G401 (cell line): Measurements from ENCODE around the gene NCKAP5. TPM values are rescaled to one million over a fixed set of nuclear protein-coding genes. Genes with fewer than 3 reads are reported as not detected.
A peak's percentile ranks its signal among the peaks of the same experiment; 100 is the strongest.

Source experiments
- DNase-seq: peaks from one replicate; pipeline ENCODE4 v3.0.0-alpha.2; 2015; ENCODE audit warnings: low spot score
- in situ Hi-C: cut with HindIII; loops from 2 replicates; pipeline ENCODE4 v1.10.0; 2016; ENCODE audit warnings: low sequenced_read_pairs, mixed read lengths
- total RNA-seq: library from RNA; depleted of rRNA; stranded (reverse); fragments of >200 nt; shearing (Covaris generic); gene quantifications from 2 replicates; pipeline ENCODE4 v1.2.3, GENCODE V29; 2014

Gene NCKAP5
- total RNA-seq, 1 experiment from 2014 or later, result not detected

DNA sequence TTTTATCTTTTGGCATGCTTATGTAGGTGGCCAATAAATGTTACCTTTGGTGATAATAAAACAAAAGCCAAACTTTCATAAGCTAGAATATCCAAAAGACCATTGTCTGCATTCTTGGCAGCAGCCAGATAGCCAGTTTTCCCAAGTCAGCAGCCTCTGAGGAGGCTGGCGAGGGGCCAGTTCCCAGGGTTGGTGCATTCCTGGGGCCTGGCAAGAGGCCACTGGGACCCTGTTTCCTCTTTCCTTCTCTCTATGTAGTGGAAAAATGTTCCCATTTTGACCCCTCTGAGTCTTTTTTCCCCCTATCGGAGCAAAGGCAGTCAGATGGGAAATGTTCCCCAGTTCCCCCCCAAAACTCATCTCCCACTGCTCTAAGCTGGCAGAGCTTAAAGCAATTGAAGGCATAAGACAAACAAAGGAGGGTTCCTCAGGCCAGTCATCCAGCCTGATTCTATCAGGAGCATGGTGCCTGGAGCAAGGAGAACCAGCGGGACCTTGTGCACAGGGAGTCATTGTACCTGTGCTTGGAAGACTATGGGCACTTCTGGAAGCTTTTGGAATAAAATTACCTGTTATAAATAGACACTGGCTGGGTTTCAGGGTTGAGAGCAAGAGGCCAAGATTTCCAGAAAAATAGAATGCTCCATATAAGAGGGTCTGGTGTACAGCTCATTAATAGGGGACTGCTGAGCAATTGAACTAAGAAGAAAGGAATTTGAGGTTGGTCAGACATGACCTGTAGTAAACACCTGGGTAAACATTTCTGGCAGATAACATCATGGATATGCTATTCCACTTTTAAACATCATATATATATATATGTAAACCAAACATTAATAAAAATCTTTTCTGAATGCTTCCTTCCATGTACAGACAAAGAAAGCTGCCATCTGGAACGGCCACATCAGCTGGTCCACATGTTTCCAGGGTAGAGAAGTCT, 63.4 kb downstream of the NCKAP5 start:
- in situ Hi-C loops, result no loop called here
- DNase-seq, result peak; percentile 32

DNA sequence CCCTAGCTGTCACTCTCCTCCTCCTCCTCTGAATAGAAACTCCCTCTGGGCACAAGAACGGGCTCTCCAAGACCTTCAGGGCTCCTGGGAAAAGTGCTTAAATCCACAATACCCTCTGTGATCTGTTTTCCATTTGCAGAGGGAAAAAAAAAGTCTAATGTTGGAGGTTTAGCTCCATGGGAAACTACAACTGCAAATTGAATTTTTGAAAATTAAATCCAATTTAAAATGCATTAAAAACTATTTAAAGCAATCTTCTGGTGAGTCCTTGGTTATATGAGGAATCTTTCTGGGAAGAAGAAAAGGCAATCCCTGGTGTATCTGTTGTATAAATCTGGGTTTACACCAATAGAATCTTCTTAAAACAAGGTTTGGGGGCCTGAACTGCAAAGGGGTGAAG, 64.3 kb downstream of the NCKAP5 start:
- in situ Hi-C loops, result no loop called here
- DNase-seq, result no peak

DNA sequence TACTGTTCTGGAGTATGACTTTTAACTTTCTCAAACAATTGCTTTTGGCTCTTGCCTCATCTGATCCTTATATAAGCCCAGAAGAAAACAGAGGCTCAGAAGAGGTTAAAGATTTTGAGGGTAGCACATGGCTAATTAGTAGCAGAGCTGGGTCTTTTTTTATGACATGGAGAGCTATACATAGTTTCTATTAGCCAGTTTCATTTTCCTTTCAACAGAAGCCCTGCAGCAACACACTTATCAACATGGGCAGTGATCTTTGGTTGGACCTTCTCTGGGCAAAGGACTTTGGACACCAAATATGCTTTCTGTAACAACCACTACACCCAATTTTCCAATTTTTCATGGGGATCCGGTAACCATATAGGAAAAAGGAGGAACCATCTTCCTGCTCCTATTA, 64.9 kb downstream of the NCKAP5 start:
- DNase-seq, result no peak
- in situ Hi-C loops, result no loop called here

DNA sequence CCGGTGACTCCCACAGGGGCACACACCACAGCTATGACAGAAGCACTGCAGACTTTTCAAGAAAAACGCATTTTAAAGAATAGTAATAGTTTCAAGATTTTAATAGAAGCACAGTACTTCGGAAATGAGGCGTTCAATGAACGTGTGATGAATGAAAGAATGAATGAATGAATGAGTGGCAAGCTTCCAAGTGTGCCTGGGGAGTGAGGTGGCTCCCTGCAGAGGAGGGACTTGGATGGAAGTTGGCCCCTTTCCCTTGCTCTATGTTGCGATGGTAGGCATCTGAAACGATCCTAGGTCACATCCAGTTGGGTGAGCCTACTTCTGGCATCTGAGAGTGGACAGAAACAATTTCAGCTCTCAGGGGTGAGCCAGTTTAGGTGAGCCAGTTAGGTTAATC, 65.6 kb downstream of the NCKAP5 start:
- in situ Hi-C loops, result no loop called here
- no peak for DNase-seq

DNA sequence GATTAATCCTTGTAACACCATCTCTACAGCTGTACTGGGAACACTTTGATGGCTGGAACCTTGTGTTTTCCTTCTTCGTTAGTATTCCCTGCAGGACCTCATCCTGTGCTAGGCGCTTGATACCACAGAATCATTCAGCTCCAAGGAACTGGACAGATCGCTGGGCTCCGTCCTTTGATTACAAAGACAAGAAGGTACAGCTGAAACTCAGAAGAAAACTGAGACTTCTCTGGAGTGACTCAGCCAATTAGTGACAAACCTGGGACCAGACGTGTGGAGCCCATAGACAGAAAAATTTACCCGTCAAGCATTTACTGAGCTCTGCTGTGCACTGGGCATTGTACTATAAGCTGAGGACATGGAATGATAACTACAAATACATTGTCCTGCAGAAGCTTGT, 67.3 kb downstream of the NCKAP5 start:
- DNase-seq, result no peak
- in situ Hi-C loops, result no loop called here

DNA sequence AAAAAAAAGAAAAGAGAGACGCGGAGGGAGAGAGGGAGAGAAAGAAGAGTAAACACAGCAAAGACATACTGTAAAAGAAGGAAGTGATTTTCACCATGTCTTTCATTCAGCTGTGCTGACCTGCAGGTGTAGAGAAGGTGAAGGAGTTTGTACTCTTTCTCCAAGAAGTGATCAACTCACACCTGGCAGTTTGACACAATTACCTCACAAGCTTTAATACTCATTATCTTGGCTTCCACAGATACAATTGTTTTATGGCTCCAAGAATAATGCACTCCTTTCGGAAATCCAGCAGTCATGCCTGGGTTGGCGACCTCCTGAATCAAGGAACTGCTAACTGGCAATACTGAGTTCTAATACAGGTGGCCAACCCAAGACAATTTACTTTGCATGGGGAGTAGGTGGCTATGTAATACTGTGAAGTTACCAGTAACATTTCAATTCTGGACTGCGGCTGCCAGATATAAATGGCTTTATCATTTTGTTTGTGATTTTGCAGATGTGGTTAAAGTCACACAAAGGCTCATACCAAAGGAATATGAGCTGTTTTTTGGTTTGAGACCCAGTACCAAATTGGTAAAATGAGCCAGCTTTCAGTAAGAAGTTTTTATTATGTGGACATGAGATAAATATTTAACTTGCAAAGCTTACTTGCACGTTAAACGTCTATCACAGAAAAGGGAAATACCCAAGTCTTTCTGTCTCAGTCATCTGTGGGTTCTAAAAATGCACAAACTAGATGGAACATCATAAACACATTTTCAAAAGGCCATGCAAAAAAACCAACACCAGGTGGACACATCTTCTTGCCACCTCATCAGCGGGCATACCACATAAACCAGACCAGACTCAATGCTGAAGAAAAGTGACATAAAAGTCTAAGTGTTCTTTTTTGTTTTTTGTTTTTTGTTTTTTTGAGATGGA, 69.3 kb downstream of the NCKAP5 start:
- in situ Hi-C loops, result no loop called here
- DNase-seq, result no peak

DNA sequence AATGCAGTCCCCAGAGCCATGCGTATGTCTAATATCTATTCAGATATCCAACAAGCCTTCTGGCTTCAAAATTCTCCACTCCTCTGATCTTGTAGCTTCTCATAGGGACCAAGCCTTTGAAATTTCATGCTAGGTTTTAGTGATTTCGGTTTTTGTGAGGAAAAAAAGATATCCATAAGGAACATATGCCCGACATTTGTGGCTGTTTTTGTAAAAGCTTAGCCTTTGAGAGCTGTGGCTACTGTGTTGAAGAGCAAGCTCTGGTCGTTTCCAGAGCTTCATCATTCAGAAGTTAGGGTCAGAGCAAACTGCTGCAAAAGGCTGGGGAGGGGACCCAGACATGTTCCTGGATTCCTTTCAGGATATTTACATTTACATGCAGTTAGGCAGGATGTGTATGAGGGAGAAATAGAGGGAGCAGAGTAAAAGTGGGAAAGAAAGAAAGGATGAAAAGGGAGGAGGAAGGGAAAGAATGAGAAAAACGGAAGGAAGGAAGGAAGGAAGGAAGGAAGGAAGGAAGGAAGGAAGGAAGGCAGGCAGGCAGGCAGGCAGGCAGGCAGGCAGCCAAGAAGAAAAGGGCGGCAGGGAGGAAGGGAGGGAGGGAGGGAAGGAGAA, 70.2 kb downstream of the NCKAP5 start:
- in situ Hi-C loops, result no loop called here
- DNase-seq, result no peak

DNA sequence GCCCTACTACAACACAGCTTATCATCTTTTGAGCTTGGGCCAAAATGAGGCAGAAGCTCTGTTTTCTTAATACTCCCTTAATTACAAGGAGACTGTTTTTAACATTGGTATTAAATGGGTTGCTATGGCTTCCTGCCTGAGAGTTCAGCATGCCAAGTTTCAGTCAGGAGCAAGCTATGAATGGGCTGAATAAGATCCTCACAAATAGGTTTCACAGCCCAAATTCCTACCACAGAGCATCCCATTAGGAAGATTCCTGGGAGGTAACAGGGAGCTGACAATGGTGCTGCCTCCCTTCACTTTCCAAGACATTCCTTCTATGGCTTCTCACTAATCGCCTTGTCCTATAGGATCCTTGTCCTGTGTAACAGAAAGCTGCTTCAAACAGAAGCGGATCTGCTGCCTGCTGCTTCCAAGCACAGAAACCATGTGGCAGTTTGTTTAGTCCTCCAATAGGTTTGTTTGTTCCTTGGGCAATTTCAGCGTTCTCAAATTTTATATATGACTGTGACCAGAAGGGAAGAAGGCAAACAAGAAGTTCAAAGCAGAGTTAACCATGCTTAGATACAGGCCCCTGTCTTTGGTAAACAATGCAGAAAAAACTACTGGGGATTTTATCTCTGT, 70.9 kb downstream of the NCKAP5 start:
- in situ Hi-C loops, result no loop called here
- DNase-seq, result no peak

DNA sequence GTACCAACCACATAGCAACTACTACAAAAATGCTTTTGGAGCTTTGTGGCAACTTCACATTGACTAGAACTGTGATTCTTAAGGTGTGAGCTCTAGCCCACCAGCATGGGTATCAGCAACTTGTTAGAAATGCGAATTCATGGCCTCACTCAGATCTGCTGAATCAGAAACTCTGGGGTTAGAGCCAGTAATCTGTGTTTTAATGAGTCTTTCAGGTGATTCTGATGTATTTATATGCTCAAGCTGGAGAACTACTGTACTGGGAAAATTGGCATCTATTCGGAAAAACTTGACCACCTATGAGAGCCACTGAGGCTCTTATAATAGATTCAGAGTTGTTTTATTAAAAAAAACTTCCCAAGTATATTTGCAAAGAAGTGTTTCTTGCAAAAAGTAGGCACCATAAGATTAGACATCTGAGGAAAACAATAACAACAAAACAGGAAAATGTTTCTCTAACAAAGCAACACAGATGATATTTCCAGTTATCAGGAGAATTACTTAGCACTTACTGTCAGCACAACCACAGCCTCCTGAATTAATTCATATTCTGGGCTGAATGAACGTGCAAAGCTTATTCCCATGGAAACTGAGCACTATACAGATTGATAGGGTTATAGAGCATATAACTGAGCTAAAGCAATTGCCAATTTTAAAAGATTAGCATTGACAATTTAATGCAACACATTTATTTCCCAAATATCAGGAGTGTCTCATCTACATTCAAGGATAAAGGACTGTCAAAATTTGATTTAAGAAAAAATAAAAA, 71.6 kb downstream of the NCKAP5 start:
- in situ Hi-C loops, result no loop called here
- no peak for DNase-seq

DNA sequence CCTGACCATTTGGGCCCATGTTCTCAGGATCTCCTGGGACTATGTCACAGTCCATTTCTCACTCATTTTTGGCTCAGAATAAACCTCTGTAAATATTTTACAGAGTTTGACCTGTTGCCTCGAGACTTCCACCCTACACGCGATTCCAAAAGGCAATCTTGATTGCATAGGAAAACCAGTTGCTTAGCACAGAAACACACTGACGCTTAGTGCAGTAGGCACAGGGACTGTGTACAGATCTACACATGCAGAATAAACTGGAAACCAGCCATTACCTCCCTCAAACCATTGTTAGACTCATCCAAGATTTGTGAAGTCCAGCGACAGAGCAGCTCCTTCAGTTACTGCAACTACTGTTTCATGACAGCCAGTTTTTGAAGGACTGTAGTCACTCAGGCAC, 73.0 kb downstream of the NCKAP5 start:
- in situ Hi-C loops, result no loop called here
- DNase-seq, result no peak

DNA sequence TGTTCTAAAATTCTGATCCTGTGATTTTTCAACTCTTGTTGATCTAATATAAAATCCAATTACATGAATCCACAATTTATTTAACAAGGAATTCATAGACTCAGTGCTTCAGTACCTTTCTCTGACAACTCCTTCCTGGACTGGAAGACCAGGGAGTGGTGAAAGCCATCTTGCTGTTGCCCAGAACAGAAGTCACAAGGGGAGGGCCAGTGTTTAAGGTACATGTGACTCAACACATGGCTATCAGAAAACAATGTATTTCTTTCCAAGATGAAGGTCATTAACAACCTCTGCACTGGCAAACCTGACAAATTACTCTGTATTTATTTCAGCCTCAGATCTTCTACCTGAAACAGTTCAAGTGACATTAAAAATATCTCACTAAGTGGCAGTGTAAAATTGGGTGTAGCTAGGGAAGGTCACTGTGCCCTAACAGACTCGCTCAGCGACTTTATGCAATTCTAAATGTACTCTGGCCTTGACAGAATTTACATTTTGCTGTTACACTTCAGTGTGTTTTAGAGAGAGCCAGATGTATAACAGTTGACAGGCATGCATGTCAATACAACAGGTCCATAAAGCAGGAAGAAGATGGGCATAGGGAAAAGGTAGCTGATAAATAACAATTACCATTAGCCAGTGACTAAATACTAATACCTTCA, 75.4 kb downstream of the NCKAP5 start:
- no peak for DNase-seq
- in situ Hi-C loops, result no loop called here

DNA sequence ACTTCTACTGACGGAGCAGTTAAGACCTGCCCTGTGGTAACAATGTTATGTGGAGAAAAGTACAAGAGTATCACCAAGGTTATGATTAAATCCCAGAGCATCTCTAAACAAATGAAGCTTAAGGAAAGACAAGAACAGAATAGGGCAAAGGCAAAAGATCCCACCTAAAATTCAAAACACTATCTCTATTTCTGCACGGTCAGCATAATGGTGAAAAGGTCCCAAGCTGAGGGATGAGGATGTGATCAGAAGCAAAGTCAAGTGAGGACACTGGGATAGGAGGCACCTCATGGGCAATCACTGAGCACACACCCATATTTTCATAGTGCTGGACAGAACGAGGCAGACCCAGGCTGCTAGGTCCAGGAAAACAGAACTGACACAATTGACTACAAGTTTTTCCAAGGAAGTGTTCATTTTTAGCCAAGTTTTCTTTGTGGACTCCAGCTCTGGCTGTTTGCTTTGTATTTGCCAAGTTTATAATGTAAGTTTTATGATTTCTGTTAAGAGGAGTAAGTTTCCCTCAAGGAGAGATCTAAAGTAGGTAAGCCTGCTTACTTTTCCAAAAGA, 77.8 kb downstream of the NCKAP5 start:
- DNase-seq, result no peak
- in situ Hi-C loops, result no loop called here

DNA sequence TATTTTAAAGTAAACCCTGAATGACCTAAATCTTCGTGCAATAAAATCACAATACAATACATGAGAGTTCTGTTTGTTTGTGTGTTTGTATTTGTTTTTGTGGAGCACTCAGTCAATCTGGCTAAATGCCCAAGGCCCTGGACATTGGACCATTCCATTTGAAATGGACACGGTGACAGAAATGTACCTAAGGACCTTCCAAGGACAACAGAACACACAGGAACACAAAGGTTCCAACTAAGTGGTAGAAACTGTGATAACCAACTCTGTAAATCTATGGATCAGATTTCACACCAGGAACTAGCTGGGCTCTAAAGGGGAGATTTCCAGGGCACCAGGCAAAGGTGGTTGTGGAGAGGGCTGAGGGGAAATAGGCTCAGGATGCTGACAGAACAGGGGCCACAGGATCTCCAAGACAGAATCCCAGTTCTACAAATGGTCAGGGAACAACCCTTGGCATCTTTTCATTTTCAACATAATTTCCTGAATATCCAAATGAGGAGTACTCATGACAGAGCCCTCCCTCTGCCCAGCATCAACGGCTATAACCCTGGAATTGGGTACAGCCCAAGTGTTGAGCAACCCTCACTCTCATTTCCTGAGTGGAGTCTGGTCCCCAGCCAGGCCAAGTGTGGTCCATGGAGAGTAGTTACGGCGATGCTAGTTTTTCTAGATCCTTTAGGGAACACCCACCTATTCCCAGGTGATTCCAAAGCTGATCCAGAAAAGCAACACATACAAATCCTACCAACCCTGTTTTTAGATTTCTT, 78.4 kb downstream of the NCKAP5 start:
- DNase-seq, result no peak
- in situ Hi-C loops, result no loop called here

DNA sequence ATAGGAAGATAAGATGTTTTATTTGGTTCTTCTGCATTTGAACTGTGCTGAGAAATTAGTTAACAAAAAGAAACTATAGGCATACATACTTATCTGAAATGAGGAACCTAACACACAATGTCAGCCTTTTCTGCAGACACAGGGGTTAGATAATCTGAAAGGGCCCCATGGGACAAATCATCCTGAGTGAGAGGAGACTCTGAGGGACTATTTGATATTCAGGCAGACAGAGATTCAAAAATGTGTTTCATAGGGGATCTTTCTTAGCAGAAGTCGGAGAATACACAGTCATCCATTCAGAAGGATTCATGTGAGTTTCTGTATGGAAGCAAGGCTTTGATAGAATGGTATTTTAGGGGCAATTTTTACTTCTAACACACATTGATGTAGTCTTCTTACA, 79.1 kb downstream of the NCKAP5 start:
- in situ Hi-C loops, result no loop called here
- DNase-seq, result no peak

DNA sequence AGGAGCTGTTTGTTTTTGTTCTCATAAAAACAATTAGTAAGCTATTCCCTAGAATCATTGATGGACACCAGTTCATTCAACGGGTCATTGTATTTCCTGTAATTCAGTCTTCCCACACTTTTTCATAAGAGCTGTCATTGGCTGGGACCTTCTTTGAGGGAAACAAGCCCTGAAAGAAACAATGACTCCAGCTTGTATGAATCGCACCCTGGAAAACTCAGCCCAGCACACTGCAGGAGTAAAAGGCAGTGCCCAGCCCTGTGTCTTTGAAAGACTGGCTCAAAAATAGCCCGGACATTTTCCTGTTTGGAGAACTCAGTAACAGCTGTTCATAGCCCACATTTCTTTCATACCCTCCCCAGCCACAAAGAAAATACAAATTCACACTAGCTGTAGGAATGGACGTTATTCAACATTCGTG, 81.5 kb downstream of the NCKAP5 start:
- DNase-seq, result peak; percentile 16
- in situ Hi-C loops, result no loop called here

DNA sequence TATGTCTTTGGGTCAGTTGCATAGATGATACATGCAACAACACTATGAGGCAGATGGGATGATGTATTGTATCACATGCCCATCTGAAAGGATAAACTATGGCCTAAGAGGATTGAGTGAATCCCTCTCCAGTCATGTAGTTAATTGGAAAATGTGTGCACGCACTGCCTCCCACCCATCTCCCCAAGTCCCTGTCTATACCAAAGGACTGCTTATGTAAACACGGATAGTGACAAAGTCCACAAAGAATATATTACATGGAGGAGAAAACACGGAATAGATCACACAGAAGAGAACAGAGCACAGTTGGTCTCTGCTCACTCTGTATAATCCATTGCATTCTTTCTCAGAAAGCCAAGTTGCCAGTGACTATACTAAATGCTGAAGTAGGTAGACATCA, 82.4 kb downstream of the NCKAP5 start:
- in situ Hi-C loops, result no loop called here

DNA sequence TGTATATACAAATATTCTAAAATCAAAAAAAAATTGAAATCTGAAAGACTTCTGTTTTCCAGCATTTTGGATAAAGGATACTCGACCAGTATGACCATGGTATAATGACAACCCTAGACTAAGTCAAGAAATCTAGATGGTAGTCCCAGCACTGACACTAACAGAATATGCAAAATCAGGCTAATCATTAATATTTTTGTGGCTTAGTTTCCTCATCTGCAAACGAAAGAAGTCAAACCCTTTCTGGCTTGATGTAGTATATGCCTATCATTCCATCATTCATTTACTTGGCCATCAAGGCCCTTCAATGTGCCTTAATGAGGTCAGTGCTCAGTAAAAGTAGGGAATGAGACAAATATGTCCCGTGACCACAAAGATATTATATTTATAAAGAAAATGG, 83.5 kb downstream of the NCKAP5 start:
- in situ Hi-C loops, result no loop called here
- no peak for DNase-seq

More for the DNA sequence above, 82.4 kb downstream of the NCKAP5 start:
- DNase-seq, result no peak
